ENCODE measurements around the gene TMSB10. TPM values are rescaled to one million over a fixed set of nuclear protein-coding genes. Genes with fewer than 3 reads are reported as not detected.

TMSB10 gene
- polyA plus RNA-seq, 3 donors: 5,130 to 7,914 (median 6,847) TPM

DNA sequence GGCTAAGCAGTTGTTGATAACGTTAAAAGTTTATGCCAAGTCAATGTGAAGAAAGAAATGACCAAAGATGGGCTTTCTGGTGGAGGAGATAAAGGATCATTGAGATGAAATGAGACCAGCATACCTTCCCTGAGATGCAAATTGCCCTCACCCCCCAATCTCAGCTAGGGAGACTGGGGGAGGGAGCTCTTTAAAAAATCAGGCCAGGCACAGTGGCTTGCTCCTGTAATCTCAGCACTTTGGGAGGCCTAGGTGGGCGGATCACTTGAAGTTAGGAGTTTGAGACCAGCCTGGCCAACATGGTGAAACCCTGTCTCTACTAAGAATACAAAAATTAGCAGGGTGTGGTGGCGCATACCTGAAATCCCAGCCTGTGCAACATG, 34.6 kb downstream of the TMSB10 start:
- DNase-seq: no peak
- Histone ChIP-seq H3K4me2 (replicated peaks; ENCODE audit: extremely low read depth, low read length, poor library complexity, severe bottlenecking) (peak overlapping the region; percentile 71), H3K27ac (ENCODE audit: low read depth in 1 of 2, low read length in 2 of 2) (peak overlapping the region; percentile 84), H2AFZ (ENCODE audit: insufficient read depth, low read depth, low read length, poor library complexity, severe bottlenecking) (peak overlapping the region; percentile 57), H3K9me3 (replicated peaks in 1 of 2; ENCODE audit: control insufficient read depth in 1 of 2, insufficient read depth in 1 of 2, low read length in 2 of 2) (no peaks in the 10 kb centered on the region), H3K4me3 (replicated peaks in 1 of 3; ENCODE audit: low read depth in 2 of 3, low read length in 3 of 3) (peak overlapping the region; percentile 10 to 64 (median 17)), H3K79me2 (ENCODE audit: insufficient read depth, low read length) (no peaks in the 10 kb centered on the region), H3K9ac (ENCODE audit: insufficient read depth, low read length, poor library complexity, severe bottlenecking) (peak overlapping the region; percentile 27), H3K27me3 (ENCODE audit: control insufficient read depth in 2 of 2, insufficient read depth in 2 of 2, low read length in 2 of 2) (no peaks in the 10 kb centered on the region), H4K20me1 (ENCODE audit: insufficient read depth, low read length) (no peaks in the 10 kb centered on the region), H3K4me1 (ENCODE audit: control insufficient read depth in 1 of 2, insufficient read depth in 2 of 2, low read length in 2 of 2) (peaks cover 42 to 57% of the 10 kb centered on the region in 2 donors), H3K36me3 (replicated peaks in 1 of 2; ENCODE audit: control insufficient read depth in 1 of 2, insufficient read depth in 2 of 2, low read length in 2 of 2) (no peaks in the 10 kb centered on the region)
- intact Hi-C loops (cut with micrococcal nuclease): no loop called here
- TF ChIP-seq, protein P1, sequence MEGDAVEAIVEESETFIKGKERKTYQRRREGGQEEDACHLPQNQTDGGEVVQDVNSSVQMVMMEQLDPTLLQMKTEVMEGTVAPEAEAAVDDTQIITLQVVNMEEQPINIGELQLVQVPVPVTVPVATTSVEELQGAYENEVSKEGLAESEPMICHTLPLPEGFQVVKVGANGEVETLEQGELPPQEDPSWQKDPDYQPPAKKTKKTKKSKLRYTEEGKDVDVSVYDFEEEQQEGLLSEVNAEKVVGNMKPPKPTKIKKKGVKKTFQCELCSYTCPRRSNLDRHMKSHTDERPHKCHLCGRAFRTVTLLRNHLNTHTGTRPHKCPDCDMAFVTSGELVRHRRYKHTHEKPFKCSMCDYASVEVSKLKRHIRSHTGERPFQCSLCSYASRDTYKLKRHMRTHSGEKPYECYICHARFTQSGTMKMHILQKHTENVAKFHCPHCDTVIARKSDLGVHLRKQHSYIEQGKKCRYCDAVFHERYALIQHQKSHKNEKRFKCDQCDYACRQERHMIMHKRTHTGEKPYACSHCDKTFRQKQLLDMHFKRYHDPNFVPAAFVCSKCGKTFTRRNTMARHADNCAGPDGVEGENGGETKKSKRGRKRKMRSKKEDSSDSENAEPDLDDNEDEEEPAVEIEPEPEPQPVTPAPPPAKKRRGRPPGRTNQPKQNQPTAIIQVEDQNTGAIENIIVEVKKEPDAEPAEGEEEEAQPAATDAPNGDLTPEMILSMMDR (IDR thresholded peaks at IDR 0.05): no peak
- 40% methylated on average over 2 of the region's 3 CpGs for WGBS (ENCODE audit: insufficient coverage)
- peak overlapping the region; percentile 92 to 98 (median 95) for H3K27ac Mint-ChIP-seq
- H3K36me3 Mint-ChIP-seq: no peaks in the 10 kb centered on the region
- peaks cover 0 to 3% (median 0%) of the 10 kb centered on the region in 7 donors for H3K9me3 Mint-ChIP-seq
- H3K27me3 Mint-ChIP-seq (ENCODE audit: low read depth in 3 of 3): peaks cover 0 to 5% (median 2%) of the 10 kb centered on the region in 3 donors
- peak overlapping the region; percentile 52 to 89 for H3K4me3 Mint-ChIP-seq
- peaks cover 51% of the 10 kb centered on the region for H3K4me1 Mint-ChIP-seq

DNA sequence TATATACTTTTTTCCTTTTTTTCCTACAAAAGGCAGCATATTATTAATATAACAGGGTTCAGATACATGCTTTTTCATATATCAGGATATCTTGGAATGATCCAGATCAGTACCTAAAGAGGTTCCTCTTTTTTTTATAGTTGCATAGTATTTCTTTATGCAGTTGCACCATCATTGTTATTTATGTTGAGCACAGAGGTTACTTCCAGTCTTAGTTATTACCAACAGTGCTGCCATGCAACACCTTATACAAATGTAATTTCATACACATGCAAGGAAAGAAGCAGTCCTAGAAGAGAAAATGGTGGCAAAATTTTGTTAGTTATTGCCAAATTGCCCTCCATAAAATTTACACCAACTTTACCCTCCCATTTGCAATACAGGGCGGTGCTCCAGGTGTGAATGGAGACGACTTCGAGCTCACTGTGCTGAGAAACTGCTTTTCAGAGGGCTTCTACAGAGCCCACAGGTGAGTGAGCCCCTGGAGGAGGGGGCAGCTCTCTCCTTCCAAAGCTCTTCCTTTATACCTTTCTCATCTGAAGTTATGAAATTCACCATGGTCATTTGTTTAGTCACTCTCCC, 35.5 kb downstream of the TMSB10 start:
- TF ChIP-seq, protein P1 (IDR thresholded peaks at IDR 0.05): no peak
- Mint-ChIP-seq H3K27ac (peak overlapping the region; percentile 72 to 95 (median 88)), H3K36me3 (no peaks in the 10 kb centered on the region), H3K9me3 (peaks cover 0 to 3% (median 0%) of the 10 kb centered on the region in 7 donors), H3K27me3 (ENCODE audit: low read depth in 3 of 3) (peaks cover 0 to 5% (median 0%) of the 10 kb centered on the region in 3 donors), H3K4me1 (peaks cover 59% of the 10 kb centered on the region), H3K4me3 (no peak overlapping the region)
- peak; percentile 37 to 67 (median 61) for DNase-seq
- H2AFZ ChIP-seq (ENCODE audit: insufficient read depth, low read depth, low read length, poor library complexity, severe bottlenecking): no peak overlapping the region
- peak overlapping the region; percentile 53 to 89 for H3K27ac ChIP-seq (ENCODE audit: low read depth in 1 of 2, low read length in 2 of 2)
- H3K4me2 ChIP-seq (replicated peaks; ENCODE audit: extremely low read depth, low read length, poor library complexity, severe bottlenecking): peak overlapping the region; percentile 40
- peak overlapping the region in 1 of 3 experiments; percentile 25 for H3K4me3 ChIP-seq (replicated peaks in 1 of 3; ENCODE audit: low read depth in 2 of 3, low read length in 3 of 3)
- peaks cover 50 to 65% of the 10 kb centered on the region in 2 donors for H3K4me1 ChIP-seq (ENCODE audit: control insufficient read depth in 1 of 2, insufficient read depth in 2 of 2, low read length in 2 of 2)
- H4K20me1 ChIP-seq (ENCODE audit: insufficient read depth, low read length): no peaks in the 10 kb centered on the region
- H3K36me3 ChIP-seq (replicated peaks in 1 of 2; ENCODE audit: control insufficient read depth in 1 of 2, insufficient read depth in 2 of 2, low read length in 2 of 2): no peaks in the 10 kb centered on the region
- no peak overlapping the region for H3K9ac ChIP-seq (ENCODE audit: insufficient read depth, low read length, poor library complexity, severe bottlenecking)
- no peaks in the 10 kb centered on the region for H3K9me3 ChIP-seq (replicated peaks in 1 of 2; ENCODE audit: control insufficient read depth in 1 of 2, insufficient read depth in 1 of 2, low read length in 2 of 2)
- no peaks in the 10 kb centered on the region for H3K79me2 ChIP-seq (ENCODE audit: insufficient read depth, low read length)
- H3K27me3 ChIP-seq (ENCODE audit: control insufficient read depth in 2 of 2, insufficient read depth in 2 of 2, low read length in 2 of 2): no peaks in the 10 kb centered on the region
- intact Hi-C loops (cut with micrococcal nuclease): no loop called here
- no CpG with 5 or more reads among the region's 3 CpGs for WGBS (ENCODE audit: insufficient coverage)

All from CD14-positive monocyte (primary cell).